Activated CD4-positive, alpha-beta T cell treated with anti-CD3 and anti-CD28 coated beads, Interleukin-10, Interleukin-2, amounts not matched to agents 100 ng/mL and 50 ng/mL, durations not matched to agents 16 hours and 8 hours (primary cell): Measurements from ENCODE around the gene ZDHHC18.
"Not testable (repeated sequence)": the region's sequence is repeated elsewhere in the genome, so short reads cannot be mapped to it uniquely, and the experiment has no call there.

Source experiments
- DNase-seq: peaks from one replicate; pipeline ENCODE4 v3.0.0-alpha.2; 2020

Gene ZDHHC18

GRCh38 chr1:26833432-26834405, 7.2 kb downstream of the ZDHHC18 start:
- peak; percentile 94 for DNase-seq

GRCh38 chr1:26837665-26838064, 11.2 kb downstream of the ZDHHC18 start:
- DNase-seq: not testable (repeated sequence)

- DNase-seq: peak; percentile 77
These were observed 12.2 kb downstream of the ZDHHC18 start for GRCh38 chr1:26838474-26839338.

- no peak for DNase-seq
These were observed 12.8 kb downstream of the ZDHHC18 start for GRCh38 chr1:26839339-26839722.

GRCh38 chr1:26839779-26840178, 13.3 kb downstream of the ZDHHC18 start:
- no peak for DNase-seq

DNA sequence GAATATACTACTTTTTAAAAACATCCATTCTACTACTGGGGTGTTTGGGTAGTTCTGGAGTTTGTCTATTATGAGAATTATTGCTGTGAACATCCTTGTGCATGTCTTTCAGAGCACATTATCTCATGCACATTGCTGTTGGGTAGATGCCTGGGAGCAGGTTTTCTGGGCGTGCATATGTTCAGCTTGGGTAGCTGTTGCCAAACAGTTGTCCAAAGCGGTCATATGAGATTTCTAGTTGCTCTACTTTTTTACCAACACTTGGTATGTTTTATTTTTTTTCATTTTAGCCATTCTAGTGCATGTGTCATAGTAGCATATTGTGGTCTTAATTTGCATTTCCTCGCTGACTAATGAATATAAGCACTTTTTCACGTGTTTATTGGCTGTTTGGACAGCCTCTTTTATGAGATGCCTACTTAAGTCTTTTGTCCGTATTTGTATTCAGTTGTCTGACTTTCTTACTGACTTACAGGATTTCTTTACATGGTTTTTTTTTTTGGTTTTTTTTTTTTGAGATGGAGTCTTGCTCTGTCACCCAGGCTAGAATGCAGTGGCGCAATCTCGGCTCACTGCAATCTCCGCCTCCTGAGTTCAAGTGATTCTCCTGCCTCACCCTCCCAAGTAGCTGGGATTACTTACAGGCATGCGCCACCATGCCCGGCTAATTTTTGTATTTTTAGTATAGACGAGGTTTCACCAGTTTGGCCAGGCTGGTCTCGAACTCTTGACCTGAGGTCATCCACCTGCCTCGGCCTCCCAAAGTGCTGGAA, 18.1 kb downstream of the ZDHHC18 start:
- no peak for DNase-seq

GRCh38 chr1:26847826-26848225, 21.3 kb downstream of the ZDHHC18 start:
- not testable (repeated sequence) for DNase-seq

DNA sequence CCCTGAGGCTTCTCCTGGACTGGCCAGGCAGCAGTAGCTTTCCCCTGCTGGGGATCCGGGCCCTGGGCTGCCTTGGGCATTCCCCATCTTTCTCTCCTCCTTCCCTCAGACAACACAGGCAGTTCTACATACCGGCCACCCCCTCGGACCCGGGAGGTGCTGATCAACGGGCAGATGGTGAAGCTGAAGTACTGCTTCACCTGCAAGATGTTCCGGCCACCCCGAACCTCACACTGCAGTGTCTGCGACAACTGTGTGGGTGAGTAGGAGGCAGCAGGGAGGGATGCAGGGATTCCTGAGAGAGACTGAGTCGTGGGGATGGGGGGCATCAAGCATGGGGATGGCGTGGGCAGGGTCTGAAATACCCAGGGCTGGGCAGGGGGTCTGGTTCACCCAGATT, 22.0 kb downstream of the ZDHHC18 start:
- no peak for DNase-seq

DNA sequence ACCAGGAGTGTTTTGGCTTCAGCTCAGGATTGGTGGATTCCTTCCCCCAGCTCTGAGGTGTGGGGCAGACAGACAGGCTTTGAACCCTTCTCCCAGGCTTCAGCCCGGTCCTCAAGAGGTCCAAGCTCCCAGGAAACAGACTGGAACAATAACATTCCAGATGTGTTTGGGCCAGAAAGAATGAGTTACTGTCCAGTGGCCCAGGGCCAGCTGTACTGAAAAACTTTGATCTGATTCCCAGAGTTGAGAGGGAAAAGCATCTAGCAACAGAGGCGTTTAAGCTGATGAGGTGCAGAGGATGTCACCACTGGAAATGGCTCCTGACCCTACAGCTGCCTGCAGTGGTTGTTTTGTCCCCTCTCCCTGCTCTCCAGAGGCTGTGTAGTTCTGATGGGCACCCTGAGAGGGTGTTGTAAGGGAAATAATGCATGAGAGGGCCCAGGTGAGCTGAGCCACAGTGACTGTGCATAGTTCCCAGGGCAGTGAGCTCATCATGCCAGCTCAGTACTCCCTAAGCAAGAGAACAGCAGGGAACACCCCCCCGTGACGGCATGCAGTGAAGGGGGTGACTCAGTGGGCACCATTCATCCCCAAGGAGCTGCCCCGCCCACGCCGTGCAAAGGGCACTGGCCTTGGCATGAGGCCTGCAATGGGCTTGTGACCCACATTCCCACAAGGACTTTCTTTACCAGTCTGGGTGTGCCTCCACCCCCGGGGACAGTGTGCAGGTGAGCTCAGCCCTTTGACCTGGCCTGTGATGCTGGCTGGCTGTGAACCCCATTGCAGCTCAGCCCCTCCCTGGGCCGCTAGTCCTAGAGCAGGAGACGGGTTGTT, 22.7 kb downstream of the ZDHHC18 start:
- DNase-seq: no peak

GRCh38 chr1:26851106-26851684, 24.7 kb downstream of the ZDHHC18 start:
- DNase-seq: no peak

DNA sequence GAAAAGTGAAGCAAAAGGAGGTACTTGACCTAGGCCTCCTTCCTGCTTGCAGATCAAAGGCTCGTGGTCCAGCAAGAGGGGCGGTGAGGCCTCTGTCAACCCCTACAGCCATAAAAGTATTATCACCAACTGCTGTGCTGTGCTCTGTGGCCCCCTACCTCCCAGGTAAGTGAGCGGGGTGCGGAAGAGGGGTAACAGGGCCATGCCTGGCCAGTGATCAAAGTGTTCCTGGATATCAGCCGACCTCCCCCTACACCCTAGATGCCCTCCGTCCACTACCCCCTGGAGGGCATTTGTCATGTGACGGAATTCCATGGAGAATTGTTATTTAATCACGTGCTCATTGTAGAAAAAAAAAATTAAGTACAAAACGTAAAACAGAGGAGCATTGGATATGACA, 26.2 kb downstream of the ZDHHC18 start:
- no peak for DNase-seq

- DNase-seq: peak; percentile 79
These were observed 26.7 kb downstream of the ZDHHC18 start for GRCh38 chr1:26853156-26853555.

DNA sequence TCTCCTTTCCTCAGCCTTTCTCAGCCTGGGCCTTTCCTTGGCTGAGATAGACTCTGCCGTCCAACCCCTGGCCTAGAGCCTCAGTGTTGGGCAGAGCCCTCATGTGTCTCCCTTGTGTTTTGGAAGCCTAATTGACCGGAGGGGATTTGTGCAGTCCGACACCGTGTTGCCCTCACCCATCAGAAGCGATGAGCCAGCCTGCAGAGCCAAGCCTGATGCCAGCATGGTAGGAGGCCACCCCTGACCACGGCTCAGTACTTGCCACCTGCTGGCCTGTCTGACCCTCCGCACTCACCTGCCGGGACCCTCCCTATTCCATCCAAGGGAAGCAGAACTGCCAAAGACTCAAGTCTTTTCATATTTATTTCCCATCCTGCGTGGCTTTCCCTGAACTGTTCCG, 27.1 kb downstream of the ZDHHC18 start:
- no peak for DNase-seq

- no peak for DNase-seq
These were observed 28.4 kb downstream of the ZDHHC18 start for GRCh38 chr1:26854906-26855305.

GRCh38 chr1:26855636-26856035, 29.1 kb downstream of the ZDHHC18 start:
- no peak for DNase-seq

DNA sequence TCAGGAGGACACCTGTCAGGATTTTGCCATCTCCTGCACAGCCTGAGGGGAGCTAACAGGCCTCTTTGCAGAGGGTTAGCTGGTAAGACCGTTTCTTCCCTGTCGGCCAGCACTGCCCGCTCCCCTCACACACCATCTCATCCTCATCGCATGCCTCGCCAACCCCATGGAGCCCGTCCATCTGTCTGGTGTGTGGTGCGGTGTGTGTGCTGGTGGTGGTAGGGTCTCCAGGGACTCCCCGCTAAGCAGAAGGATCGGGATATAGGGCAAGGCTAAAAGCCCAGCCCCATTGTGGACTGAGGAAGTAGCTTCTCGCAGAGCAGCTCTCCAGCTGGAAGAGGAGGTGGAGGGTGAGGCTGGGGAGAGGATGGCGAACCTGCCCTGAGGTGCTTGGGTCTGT, 29.7 kb downstream of the ZDHHC18 start:
- DNase-seq: no peak

DNA sequence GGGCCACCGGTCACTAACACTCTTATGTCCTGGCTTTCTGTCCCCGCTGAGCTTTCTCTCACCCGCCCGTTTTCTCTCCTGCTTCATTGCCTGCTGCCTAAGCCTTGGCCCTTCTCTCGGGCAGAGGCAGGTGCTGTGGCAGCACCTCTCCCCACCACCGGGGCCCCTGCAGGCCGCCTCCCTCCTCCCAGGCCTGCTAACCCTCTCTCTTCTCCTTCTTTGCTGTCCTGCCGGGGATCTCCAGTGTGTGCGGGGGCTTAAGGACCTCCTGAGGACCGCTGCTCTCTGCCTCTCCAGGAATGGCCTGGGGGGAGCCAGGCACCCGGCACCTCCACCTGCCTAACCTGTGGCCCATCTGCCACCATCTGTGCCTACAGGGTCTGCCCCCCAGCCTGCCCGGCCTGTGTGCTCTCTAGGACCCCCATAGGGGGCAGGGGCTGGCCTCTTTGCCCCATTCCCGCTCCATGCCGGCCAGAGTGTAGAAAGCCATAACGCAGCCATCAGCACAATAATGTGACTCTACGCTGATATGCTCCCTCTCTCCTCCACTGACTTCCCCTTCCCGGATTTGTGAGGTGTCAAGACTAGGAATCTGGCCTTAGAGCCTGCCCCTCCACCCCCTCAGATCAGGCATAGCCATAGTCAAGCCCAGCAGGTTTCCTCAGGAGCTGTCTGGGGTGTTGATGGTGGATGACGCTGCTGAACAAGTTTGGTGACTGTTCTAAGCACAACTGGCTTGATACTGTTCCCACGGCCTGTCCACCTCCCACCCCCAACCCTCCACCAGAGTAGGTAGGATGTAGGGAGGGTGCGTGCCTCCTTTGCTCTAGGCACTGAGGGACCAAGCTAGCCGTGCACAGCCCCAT, 30.3 kb downstream of the ZDHHC18 start:
- DNase-seq: no peak

DNA sequence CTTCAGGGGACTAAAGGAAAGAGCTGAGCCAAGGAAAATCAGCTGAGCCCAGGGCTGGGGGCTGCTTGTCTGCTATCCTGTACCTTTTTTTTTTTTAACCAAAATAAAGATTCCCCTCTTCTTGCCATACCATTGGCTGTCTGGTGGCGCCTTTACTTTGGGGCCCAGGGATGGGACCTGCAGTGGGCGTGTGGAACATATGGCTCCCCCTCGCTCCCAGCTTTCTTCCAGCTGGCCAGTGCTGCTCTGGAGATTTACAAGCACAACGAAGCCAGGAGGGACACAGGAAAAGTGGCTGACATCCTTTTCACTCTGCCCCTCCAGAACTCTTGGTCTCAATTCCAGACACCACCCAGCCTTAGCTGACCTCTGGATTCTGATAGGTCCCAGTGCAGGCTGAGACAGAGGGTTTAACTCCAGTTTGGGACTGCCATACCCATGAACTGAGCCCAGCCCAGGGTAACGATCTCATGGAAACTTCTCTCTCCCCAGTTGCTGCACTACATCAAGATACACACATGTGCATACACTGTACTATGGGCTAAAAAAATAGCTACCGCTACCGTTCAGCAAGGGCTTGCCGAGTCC, 31.1 kb downstream of the ZDHHC18 start:
- DNase-seq: no peak

DNA sequence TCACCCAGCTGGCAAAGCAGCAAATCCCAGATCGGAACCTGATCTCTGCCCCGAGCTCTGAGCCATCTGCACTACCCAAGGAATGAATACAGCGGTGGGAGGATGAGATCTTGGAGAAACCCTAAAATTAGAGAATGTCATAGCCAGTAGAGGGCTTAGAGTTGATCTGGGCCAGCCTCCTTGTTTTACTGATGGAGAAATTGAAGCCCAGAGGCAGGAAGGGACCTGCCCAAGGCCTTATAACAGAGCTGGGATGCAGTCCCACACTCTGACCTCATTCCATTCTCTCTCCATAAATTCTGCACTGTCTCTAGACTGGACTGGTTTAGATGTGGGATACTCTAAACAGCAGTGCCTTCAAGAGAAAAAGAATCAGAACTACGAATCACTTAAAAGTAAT, 31.7 kb downstream of the ZDHHC18 start:
- no peak for DNase-seq
